ENCODE data around the gene RINT1. TPM values are rescaled to one million over a fixed set of nuclear protein-coding genes. Genes with fewer than 3 reads are reported as not detected.

RINT1 gene
- total and polyA plus RNA-seq, 2 of the 13 experiments (the other 11 are each of a cell fraction or from before 2014, with no cell fraction given) = 14.7 to 19.3 TPM

DNA sequence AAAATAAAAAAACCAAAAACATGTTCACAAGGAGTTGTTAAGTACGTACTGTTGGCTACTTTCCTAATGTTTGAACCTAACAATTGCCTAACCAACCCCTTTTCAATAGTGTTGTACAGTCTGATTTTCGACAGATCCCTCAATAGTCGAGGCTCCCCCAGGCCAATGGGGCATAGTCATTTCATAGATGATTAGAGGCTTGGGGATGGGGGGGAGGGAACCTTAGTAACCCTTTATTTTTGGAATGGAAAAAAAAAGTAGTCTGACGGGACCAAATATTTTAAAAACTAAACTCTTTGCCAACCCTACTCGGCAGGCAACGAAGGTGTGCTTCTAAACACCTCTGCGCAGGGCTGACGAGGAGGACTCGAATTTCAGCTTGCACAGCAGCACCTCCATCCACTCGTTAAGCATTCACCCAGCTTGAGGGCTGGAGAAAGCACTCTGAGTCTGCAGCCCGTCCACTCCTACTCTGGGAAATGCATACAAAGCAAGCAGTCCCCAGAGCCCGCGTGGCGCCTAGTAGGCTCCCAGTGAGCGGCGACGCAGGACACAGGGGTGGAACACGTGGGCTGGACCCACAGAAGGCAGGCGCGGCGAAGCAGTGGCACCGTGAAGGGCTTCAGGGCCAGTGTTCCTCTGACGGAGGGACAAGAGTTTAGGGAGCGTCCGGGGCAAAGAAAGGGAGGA lies 10.8 kb upstream of the RINT1 start (continued):
- no peak for TF ChIP-seq ZNF282 (IDR thresholded peaks at IDR 0.05; ENCODE audit: partially characterized antibody)
- TF ChIP-seq TFDP2 (CRISPR knock-in tag; IDR thresholded peaks at IDR 0.05) = peak; percentile 70; the same call in 1 of the 2 replicates
- peak; percentile 16; the same call in 1 of the 2 replicates for TF ChIP-seq TMF1 (CRISPR knock-in tag; IDR thresholded peaks at IDR 0.05; ENCODE audit: low read depth)
- no peak for TF ChIP-seq ZNF326 (CRISPR knock-in tag; IDR thresholded peaks at IDR 0.05; ENCODE audit: borderline replicate concordance)
- TF ChIP-seq ISL2 (CRISPR knock-in tag; IDR thresholded peaks at IDR 0.05) = no peak; the same call in 1 of the 2 replicates
- no peak for TF ChIP-seq ZFAT (CRISPR knock-in tag; conservative IDR thresholded peaks at IDR 0.05)
- TF ChIP-seq EED (CRISPR knock-in tag; IDR thresholded peaks at IDR 0.05) = peak; percentile 59; the same call in 1 of the 2 replicates
- no peak for TF ChIP-seq THRA (CRISPR knock-in tag; IDR thresholded peaks at IDR 0.05; ENCODE audit: borderline replicate concordance)
- TF ChIP-seq SRSF4 (IDR thresholded peaks at IDR 0.05; ENCODE audit: low read depth, low read length, poor library complexity, severe bottlenecking) = no peak
- TF ChIP-seq PRPF4 (IDR thresholded peaks at IDR 0.05; ENCODE audit: low read depth, low read length, poor library complexity, severe bottlenecking) = no peak
- TF ChIP-seq SMARCC2 (IDR thresholded peaks at IDR 0.05) = no peak
- no peak for TF ChIP-seq MED1 (CRISPR knock-in tag; IDR thresholded peaks at IDR 0.05)
- TF ChIP-seq NCOA1 (CRISPR knock-in tag; IDR thresholded peaks at IDR 0.05) = no peak
- TF ChIP-seq FOXA3 (CRISPR knock-in tag; IDR thresholded peaks at IDR 0.05) = no peak
- TF ChIP-seq ZNF83 (CRISPR knock-in tag; IDR thresholded peaks at IDR 0.05; ENCODE audit: borderline replicate concordance) = peak; percentile 10; the same call in 1 of the 2 replicates
- TF ChIP-seq HOXD1 (CRISPR knock-in tag; IDR thresholded peaks at IDR 0.05) = no peak
- no peak for TF ChIP-seq CBFB (CRISPR knock-in tag; IDR thresholded peaks at IDR 0.05)
- TF ChIP-seq EP300 (IDR thresholded peaks at IDR 0.05; ENCODE audit: low read depth in 2 of 2, low read length in 2 of 2) = no peak
- TF ChIP-seq EP300 (CRISPR knock-in tag; IDR thresholded peaks at IDR 0.05; ENCODE audit: borderline replicate concordance) = no peak
- TF ChIP-seq, protein P1, sequence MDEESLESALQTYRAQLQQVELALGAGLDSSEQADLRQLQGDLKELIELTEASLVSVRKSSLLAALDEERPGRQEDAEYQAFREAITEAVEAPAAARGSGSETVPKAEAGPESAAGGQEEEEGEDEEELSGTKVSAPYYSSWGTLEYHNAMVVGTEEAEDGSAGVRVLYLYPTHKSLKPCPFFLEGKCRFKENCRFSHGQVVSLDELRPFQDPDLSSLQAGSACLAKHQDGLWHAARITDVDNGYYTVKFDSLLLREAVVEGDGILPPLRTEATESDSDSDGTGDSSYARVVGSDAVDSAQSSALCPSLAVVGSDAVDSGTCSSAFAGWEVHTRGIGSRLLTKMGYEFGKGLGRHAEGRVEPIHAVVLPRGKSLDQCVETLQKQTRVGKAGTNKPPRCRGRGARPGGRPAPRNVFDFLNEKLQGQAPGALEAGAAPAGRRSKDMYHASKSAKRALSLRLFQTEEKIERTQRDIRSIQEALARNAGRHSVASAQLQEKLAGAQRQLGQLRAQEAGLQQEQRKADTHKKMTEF (CRISPR knock-in tag; IDR thresholded peaks at IDR 0.05) = peak; percentile 18; the same call in 1 of the 2 replicates
- TF ChIP-seq IRF1 (CRISPR knock-in tag; IDR thresholded peaks at IDR 0.05; ENCODE audit: low read depth) = no peak
- TF ChIP-seq ZBTB1 (CRISPR knock-in tag; IDR thresholded peaks at IDR 0.05; ENCODE audit: borderline replicate concordance) = no peak
- no peak for TF ChIP-seq ZNF614 (CRISPR knock-in tag; IDR thresholded peaks at IDR 0.05; ENCODE audit: borderline replicate concordance)
- no peak for TF ChIP-seq SNAPC2 (CRISPR knock-in tag; IDR thresholded peaks at IDR 0.05)
- no peak for TF ChIP-seq KDM5B (CRISPR knock-in tag; IDR thresholded peaks at IDR 0.05; ENCODE audit: borderline replicate concordance)
